Parathyroid adenoma (tissue), 2 donors: ENCODE data around the gene IFIH1.

ENCODE experiments used
- H2AFZ ChIP-seq: fragments of 300-600 bp; sonication (generic); one replicate; pipeline ENCODE4 v1.7.0; 2017; ENCODE audit warnings: antibody characterized with exemption, mild to moderate bottlenecking
- H3K27ac ChIP-seq: fragments of 300-600 bp; sonication (generic); one replicate; pipeline ENCODE4 v1.7.0; 2017
- H3K27me3 ChIP-seq: fragments of 300-600 bp; sonication (generic); one replicate; pipeline ENCODE4 v1.7.0; 2017; ENCODE audit warnings: low read length; ENCODE audit not compliant: control insufficient read depth, insufficient read depth
- H3K36me3 ChIP-seq: fragments of 300-600 bp; sonication (generic); one replicate; pipeline ENCODE4 v1.7.0; 2017; ENCODE audit warnings: low read length; ENCODE audit not compliant: control insufficient read depth, insufficient read depth
- H3K4me1 ChIP-seq: fragments of 300-600 bp; sonication (generic); one replicate; pipeline ENCODE4 v1.7.0; 2017; ENCODE audit warnings: control low read depth
- H3K4me2 ChIP-seq: fragments of 300-600 bp; sonication (generic); one replicate; pipeline ENCODE4 v1.7.0; 2017; ENCODE audit warnings: low read length
- H3K4me3 ChIP-seq: fragments of 300-600 bp; sonication (generic); one replicate; pipeline ENCODE4 v1.7.0; 2017; ENCODE audit warnings: low read depth, low read length
- H3K79me2 ChIP-seq: fragments of 300-600 bp; sonication (generic); one replicate; pipeline ENCODE4 v1.7.0; 2017; ENCODE audit warnings: control low read depth
- H3K9ac ChIP-seq: fragments of 300-600 bp; sonication (generic); one replicate; pipeline ENCODE4 v1.7.0; 2017; ENCODE audit warnings: mild to moderate bottlenecking
- H3K9me3 ChIP-seq: fragments of 300-600 bp; sonication (generic); one replicate; pipeline ENCODE4 v1.7.0; 2017; ENCODE audit warnings: low read length; ENCODE audit not compliant: control insufficient read depth
- TF ChIP-seq, protein P1 (sequence below): fragments of 300-600 bp; sonication (generic); IDR thresholded peaks from one replicate; pipeline ENCODE4 v1.7.0; 2017; ENCODE audit warnings: antibody characterized with exemption, mild to moderate bottlenecking
- donor health status: primary hyperparathyroidism.

The IFIH1 gene

DNA sequence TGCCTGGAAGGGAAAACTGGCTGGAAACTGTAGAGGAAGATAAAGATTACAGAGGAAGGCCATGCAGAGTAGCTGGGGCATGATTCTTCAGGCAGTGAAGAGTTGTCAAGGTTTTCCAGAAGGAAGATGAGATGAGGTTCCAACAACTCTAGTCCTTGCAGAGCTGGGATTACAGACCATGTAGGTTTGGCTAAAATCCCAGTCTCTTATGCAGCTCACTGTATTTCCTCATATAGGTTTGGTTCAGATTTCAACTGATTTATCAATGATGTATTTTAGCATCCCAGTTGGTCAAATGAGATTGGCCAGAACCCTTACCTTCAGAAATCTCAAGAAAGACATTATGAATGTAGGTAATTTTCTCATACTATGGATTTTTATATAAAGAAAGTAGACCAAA lies 91.6 kb downstream of the IFIH1 start:
- no peaks in the 10 kb centered on the region for H3K79me2 ChIP-seq
- no peaks in the 10 kb centered on the region for H3K27me3 ChIP-seq
- no peak overlapping the region for H3K4me2 ChIP-seq
- no peaks in the 10 kb centered on the region for H3K4me1 ChIP-seq
- no peak overlapping the region for H3K27ac ChIP-seq
- H3K9me3 ChIP-seq, result no peaks in the 10 kb centered on the region
- TF ChIP-seq, protein P1, sequence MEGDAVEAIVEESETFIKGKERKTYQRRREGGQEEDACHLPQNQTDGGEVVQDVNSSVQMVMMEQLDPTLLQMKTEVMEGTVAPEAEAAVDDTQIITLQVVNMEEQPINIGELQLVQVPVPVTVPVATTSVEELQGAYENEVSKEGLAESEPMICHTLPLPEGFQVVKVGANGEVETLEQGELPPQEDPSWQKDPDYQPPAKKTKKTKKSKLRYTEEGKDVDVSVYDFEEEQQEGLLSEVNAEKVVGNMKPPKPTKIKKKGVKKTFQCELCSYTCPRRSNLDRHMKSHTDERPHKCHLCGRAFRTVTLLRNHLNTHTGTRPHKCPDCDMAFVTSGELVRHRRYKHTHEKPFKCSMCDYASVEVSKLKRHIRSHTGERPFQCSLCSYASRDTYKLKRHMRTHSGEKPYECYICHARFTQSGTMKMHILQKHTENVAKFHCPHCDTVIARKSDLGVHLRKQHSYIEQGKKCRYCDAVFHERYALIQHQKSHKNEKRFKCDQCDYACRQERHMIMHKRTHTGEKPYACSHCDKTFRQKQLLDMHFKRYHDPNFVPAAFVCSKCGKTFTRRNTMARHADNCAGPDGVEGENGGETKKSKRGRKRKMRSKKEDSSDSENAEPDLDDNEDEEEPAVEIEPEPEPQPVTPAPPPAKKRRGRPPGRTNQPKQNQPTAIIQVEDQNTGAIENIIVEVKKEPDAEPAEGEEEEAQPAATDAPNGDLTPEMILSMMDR, result no peak
- no peak overlapping the region for H3K4me3 ChIP-seq
- no peak overlapping the region for H3K9ac ChIP-seq
- H3K36me3 ChIP-seq, result no peaks in the 10 kb centered on the region
- H2AFZ ChIP-seq, result no peak overlapping the region

DNA sequence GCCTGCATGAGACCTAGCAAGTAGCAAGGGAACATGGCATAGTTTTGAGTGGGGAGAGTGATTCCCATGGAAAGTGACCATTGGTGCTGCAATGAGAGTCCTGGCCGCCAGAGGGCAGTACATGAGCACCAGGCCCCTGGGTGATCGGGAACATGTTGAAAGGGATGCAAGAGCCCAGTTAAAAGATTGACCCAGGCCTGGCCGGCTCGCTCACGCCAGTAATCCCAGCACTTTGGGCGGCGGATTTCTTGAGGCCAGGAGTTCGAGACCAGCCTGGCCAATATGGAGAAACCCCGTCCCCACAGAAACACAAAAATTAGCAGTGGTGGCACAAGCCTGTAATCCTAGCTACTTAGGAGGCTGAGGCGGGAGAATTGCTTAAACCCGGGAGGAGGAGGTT lies 97.4 kb downstream of the IFIH1 start:
- TF ChIP-seq, protein P1, result peak; percentile 86
- H3K4me2 ChIP-seq, result no peak overlapping the region
- H3K4me1 ChIP-seq, result no peaks in the 10 kb centered on the region
- no peak overlapping the region for H3K4me3 ChIP-seq
- H2AFZ ChIP-seq, result peak overlapping the region; percentile 14
- H3K27me3 ChIP-seq, result no peaks in the 10 kb centered on the region
- H3K9me3 ChIP-seq, result no peaks in the 10 kb centered on the region
- no peak overlapping the region for H3K27ac ChIP-seq
- H3K79me2 ChIP-seq, result no peaks in the 10 kb centered on the region
- H3K9ac ChIP-seq, result no peak overlapping the region
- no peaks in the 10 kb centered on the region for H3K36me3 ChIP-seq

DNA sequence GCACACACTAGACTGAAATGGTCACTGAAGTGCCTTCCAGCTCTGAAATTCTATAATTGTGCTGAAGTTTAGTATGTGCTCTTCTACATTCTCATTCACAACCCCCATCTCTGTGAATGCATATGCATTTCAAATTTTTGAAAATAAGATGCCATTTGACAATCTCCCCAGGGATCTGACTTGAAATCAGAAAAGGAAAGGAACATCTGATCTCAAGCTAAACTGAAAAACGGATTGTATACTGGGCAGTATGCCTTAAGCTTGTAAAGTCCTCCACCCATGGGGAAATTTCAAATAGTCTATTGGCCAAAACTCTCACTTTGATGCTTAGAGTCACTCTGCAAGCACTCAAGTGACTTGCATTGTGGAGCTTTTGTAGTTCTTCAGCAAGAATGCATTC lies 98.1 kb downstream of the IFIH1 start:
- Histone ChIP-seq H3K4me2 (no peak overlapping the region), H3K4me3 (no peak overlapping the region), H3K9ac (no peak overlapping the region), H3K9me3 (no peaks in the 10 kb centered on the region), H3K79me2 (no peaks in the 10 kb centered on the region), H3K27ac (no peak overlapping the region), H2AFZ (no peak overlapping the region), H3K36me3 (no peaks in the 10 kb centered on the region), H3K4me1 (no peaks in the 10 kb centered on the region), H3K27me3 (no peaks in the 10 kb centered on the region)
- TF ChIP-seq, protein P1, result no peak

DNA sequence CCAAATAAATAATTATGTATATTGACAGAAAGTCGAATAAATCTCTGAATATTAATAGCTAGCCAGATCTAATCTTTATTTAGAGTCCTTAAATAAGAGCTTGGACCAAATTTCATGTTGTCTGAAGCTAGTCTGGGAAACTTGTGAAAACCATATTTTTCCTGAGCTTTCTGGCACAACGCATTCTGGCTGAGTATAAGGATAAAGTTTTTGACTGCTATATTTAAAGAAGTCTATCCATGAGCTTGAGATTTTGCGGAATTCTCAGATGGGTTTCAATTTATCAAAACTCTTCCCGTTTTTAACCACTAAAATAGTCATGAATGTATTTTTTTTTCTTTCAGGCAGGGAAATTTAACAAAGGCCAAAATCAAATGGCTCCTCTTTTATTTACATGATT lies 99.1 kb downstream of the IFIH1 start:
- H3K4me1 ChIP-seq, result no peaks in the 10 kb centered on the region
- H3K4me2 ChIP-seq, result no peak overlapping the region
- H3K27ac ChIP-seq, result no peak overlapping the region
- H3K9ac ChIP-seq, result no peak overlapping the region
- no peak overlapping the region for H2AFZ ChIP-seq
- H3K79me2 ChIP-seq, result no peaks in the 10 kb centered on the region
- no peak overlapping the region for H3K4me3 ChIP-seq
- TF ChIP-seq, protein P1, result no peak
- H3K9me3 ChIP-seq, result no peaks in the 10 kb centered on the region
- H3K27me3 ChIP-seq, result no peaks in the 10 kb centered on the region
- no peaks in the 10 kb centered on the region for H3K36me3 ChIP-seq

DNA sequence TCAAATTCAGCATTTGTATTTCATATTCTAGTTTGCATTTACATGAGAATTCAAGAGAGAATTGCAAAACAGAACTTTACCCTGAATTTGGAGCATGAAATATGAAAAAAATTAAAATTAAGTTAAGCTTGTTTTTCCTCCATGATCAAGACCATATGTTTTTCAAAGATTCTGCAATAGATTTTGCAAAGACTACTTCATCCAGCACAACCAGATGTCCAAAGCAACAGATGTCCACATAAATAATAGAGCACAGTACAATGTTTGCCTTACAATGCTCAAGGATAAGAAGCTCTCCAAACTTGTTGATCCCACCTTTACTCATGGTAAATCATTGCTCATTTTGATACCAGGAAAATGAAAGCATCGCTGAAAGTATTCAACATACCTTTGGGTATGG lies 100.9 kb downstream of the IFIH1 start:
- no peak overlapping the region for H3K4me3 ChIP-seq
- no peaks in the 10 kb centered on the region for H3K27me3 ChIP-seq
- no peak overlapping the region for H3K4me2 ChIP-seq
- no peak overlapping the region for H3K27ac ChIP-seq
- no peaks in the 10 kb centered on the region for H3K79me2 ChIP-seq
- TF ChIP-seq, protein P1, result no peak
- H3K9ac ChIP-seq, result no peak overlapping the region
- H3K36me3 ChIP-seq, result no peaks in the 10 kb centered on the region
- H3K4me1 ChIP-seq, result no peaks in the 10 kb centered on the region
- H3K9me3 ChIP-seq, result no peaks in the 10 kb centered on the region
- no peak overlapping the region for H2AFZ ChIP-seq
